ENCODE results near the gene CCSER1.
"Not testable (repeated sequence)": the region's sequence is repeated elsewhere in the genome, so short reads cannot be mapped to it uniquely, and the experiment has no call there.

The CCSER1 gene

GRCh38 chr4:90254357-90254756 is 127.2 kb downstream of the CCSER1 start:
- Mint-ChIP-seq H3K4me1 (ENCODE audit: low read depth) (no peaks in the 10 kb centered on the region), H3K27ac (no peak overlapping the region), H3K27me3 (no peaks in the 10 kb centered on the region), H3K36me3 (no peaks in the 10 kb centered on the region), H3K9me3 (ENCODE audit: low read depth) (peaks cover 6% of the 10 kb centered on the region), H3K4me3 (no peak overlapping the region)

GRCh38 chr4:90274175-90274574 is 147.0 kb downstream of the CCSER1 start:
- Mint-ChIP-seq H3K4me3 (no peak overlapping the region), H3K4me1 (ENCODE audit: low read depth) (no peaks in the 10 kb centered on the region)

GRCh38 chr4:90280954-90281353 is 153.8 kb downstream of the CCSER1 start:
- no peaks in the 10 kb centered on the region for H3K9me3 Mint-ChIP-seq (ENCODE audit: low read depth)
- no peaks in the 10 kb centered on the region for H3K36me3 Mint-ChIP-seq
- H3K27ac Mint-ChIP-seq: no peak overlapping the region
- H3K4me3 Mint-ChIP-seq: no peak overlapping the region
- H3K27me3 Mint-ChIP-seq: no peaks in the 10 kb centered on the region
- no peaks in the 10 kb centered on the region for H3K4me1 Mint-ChIP-seq (ENCODE audit: low read depth)

More at GRCh38 chr4:90274175-90274574, 147.0 kb downstream of the CCSER1 start:
- Mint-ChIP-seq H3K27me3 (no peaks in the 10 kb centered on the region), H3K9me3 (ENCODE audit: low read depth) (peaks cover 7% of the 10 kb centered on the region), H3K27ac (no peak overlapping the region), H3K36me3 (no peaks in the 10 kb centered on the region)

GRCh38 chr4:90281541-90282355 is 154.6 kb downstream of the CCSER1 start:
- Mint-ChIP-seq H3K4me1 (ENCODE audit: low read depth) (no peaks in the 10 kb centered on the region), H3K27me3 (no peaks in the 10 kb centered on the region), H3K9me3 (ENCODE audit: low read depth) (no peaks in the 10 kb centered on the region), H3K36me3 (no peaks in the 10 kb centered on the region), H3K4me3 (no peak overlapping the region), H3K27ac (no peak overlapping the region)

- Mint-ChIP-seq H3K36me3 (no peaks in the 10 kb centered on the region), H3K27me3 (no peaks in the 10 kb centered on the region), H3K9me3 (ENCODE audit: low read depth) (no peaks in the 10 kb centered on the region), H3K27ac (no peak overlapping the region), H3K4me1 (ENCODE audit: low read depth) (no peaks in the 10 kb centered on the region), H3K4me3 (no peak overlapping the region)
Measured at GRCh38 chr4:90290345-90290744, 163.2 kb downstream of the CCSER1 start.

- H3K27me3 Mint-ChIP-seq: no peaks in the 10 kb centered on the region
- H3K9me3 Mint-ChIP-seq (ENCODE audit: low read depth): no peaks in the 10 kb centered on the region
- no peak overlapping the region for H3K4me3 Mint-ChIP-seq
Measured at GRCh38 chr4:90292438-90292837, 165.2 kb downstream of the CCSER1 start.

GRCh38 chr4:90293320-90293719 is 166.1 kb downstream of the CCSER1 start:
- Mint-ChIP-seq H3K9me3 (ENCODE audit: low read depth) (no peaks in the 10 kb centered on the region), H3K27me3 (no peaks in the 10 kb centered on the region), H3K36me3 (no peaks in the 10 kb centered on the region), H3K27ac (no peak overlapping the region), H3K4me3 (no peak overlapping the region), H3K4me1 (ENCODE audit: low read depth) (no peaks in the 10 kb centered on the region)

More at GRCh38 chr4:90292438-90292837, 165.2 kb downstream of the CCSER1 start:
- Mint-ChIP-seq H3K27ac (no peak overlapping the region), H3K4me1 (ENCODE audit: low read depth) (no peaks in the 10 kb centered on the region), H3K36me3 (no peaks in the 10 kb centered on the region)

GRCh38 chr4:90299373-90299772 is 172.2 kb downstream of the CCSER1 start:
- peaks cover 4% of the 10 kb centered on the region for H3K9me3 Mint-ChIP-seq (ENCODE audit: low read depth)
- H3K4me3 Mint-ChIP-seq: no peak overlapping the region
- H3K4me1 Mint-ChIP-seq (ENCODE audit: low read depth): no peaks in the 10 kb centered on the region
- H3K27me3 Mint-ChIP-seq: no peaks in the 10 kb centered on the region
- no peaks in the 10 kb centered on the region for H3K36me3 Mint-ChIP-seq
- H3K27ac Mint-ChIP-seq: no peak overlapping the region

GRCh38 chr4:90306810-90307209 is 179.6 kb downstream of the CCSER1 start:
- no peaks in the 10 kb centered on the region for H3K4me1 Mint-ChIP-seq (ENCODE audit: low read depth)
- no peaks in the 10 kb centered on the region for H3K27me3 Mint-ChIP-seq
- no peak overlapping the region for H3K27ac Mint-ChIP-seq
- H3K4me3 Mint-ChIP-seq: no peak overlapping the region
- H3K36me3 Mint-ChIP-seq: no peaks in the 10 kb centered on the region
- H3K9me3 Mint-ChIP-seq (ENCODE audit: low read depth): peaks cover 4% of the 10 kb centered on the region

- H3K27me3 Mint-ChIP-seq; H3K4me3 Mint-ChIP-seq; H3K27ac Mint-ChIP-seq; H3K9me3 Mint-ChIP-seq (ENCODE audit: low read depth); H3K36me3 Mint-ChIP-seq; H3K4me1 Mint-ChIP-seq (ENCODE audit: low read depth): not testable (repeated sequence)
Measured at GRCh38 chr4:90317140-90317539, 189.9 kb downstream of the CCSER1 start.

- no peaks in the 10 kb centered on the region for H3K27me3 Mint-ChIP-seq
- H3K4me1 Mint-ChIP-seq (ENCODE audit: low read depth): no peaks in the 10 kb centered on the region
- H3K36me3 Mint-ChIP-seq: no peaks in the 10 kb centered on the region
- no peak overlapping the region for H3K27ac Mint-ChIP-seq
- no peak overlapping the region for H3K4me3 Mint-ChIP-seq
- H3K9me3 Mint-ChIP-seq (ENCODE audit: low read depth): no peaks in the 10 kb centered on the region
Measured at GRCh38 chr4:90317785-90318184, 190.6 kb downstream of the CCSER1 start.

GRCh38 chr4:90318193-90318592 is 191.0 kb downstream of the CCSER1 start:
- Mint-ChIP-seq H3K36me3 (no peaks in the 10 kb centered on the region), H3K9me3 (ENCODE audit: low read depth) (no peaks in the 10 kb centered on the region), H3K4me3 (no peak overlapping the region), H3K27me3 (no peaks in the 10 kb centered on the region), H3K27ac (no peak overlapping the region), H3K4me1 (ENCODE audit: low read depth) (no peaks in the 10 kb centered on the region)

- Mint-ChIP-seq H3K9me3 (ENCODE audit: low read depth) (no peaks in the 10 kb centered on the region), H3K36me3 (no peaks in the 10 kb centered on the region), H3K27me3 (no peaks in the 10 kb centered on the region), H3K4me3 (no peak overlapping the region), H3K27ac (no peak overlapping the region), H3K4me1 (ENCODE audit: low read depth) (no peaks in the 10 kb centered on the region)
Measured at GRCh38 chr4:90328558-90328957, 201.4 kb downstream of the CCSER1 start.

- H3K36me3 Mint-ChIP-seq: no peaks in the 10 kb centered on the region
- no peak overlapping the region for H3K27ac Mint-ChIP-seq
- no peaks in the 10 kb centered on the region for H3K27me3 Mint-ChIP-seq
- H3K4me3 Mint-ChIP-seq: no peak overlapping the region
- H3K4me1 Mint-ChIP-seq (ENCODE audit: low read depth): no peaks in the 10 kb centered on the region
- H3K9me3 Mint-ChIP-seq (ENCODE audit: low read depth): no peaks in the 10 kb centered on the region
Measured at GRCh38 chr4:90330546-90330945, 203.4 kb downstream of the CCSER1 start.

- no peaks in the 10 kb centered on the region for H3K9me3 Mint-ChIP-seq (ENCODE audit: low read depth)
- no peak overlapping the region for H3K4me3 Mint-ChIP-seq
- no peaks in the 10 kb centered on the region for H3K4me1 Mint-ChIP-seq (ENCODE audit: low read depth)
- H3K36me3 Mint-ChIP-seq: no peaks in the 10 kb centered on the region
- no peak overlapping the region for H3K27ac Mint-ChIP-seq
- no peaks in the 10 kb centered on the region for H3K27me3 Mint-ChIP-seq
Measured at GRCh38 chr4:90345549-90346215, 218.5 kb downstream of the CCSER1 start.

- Mint-ChIP-seq H3K4me3 (no peak overlapping the region), H3K27ac (no peak overlapping the region)
Measured at GRCh38 chr4:90349636-90350035, 222.4 kb downstream of the CCSER1 start.

More at GRCh38 chr4:90349636-90350035, 222.4 kb downstream of the CCSER1 start:
- no peaks in the 10 kb centered on the region for H3K27me3 Mint-ChIP-seq
- no peaks in the 10 kb centered on the region for H3K4me1 Mint-ChIP-seq (ENCODE audit: low read depth)
- no peaks in the 10 kb centered on the region for H3K36me3 Mint-ChIP-seq
- no peaks in the 10 kb centered on the region for H3K9me3 Mint-ChIP-seq (ENCODE audit: low read depth)

All from activated naive CD8-positive, alpha-beta T cell (primary cell).